HG03378 (cell line): ENCODE data around the gene AKR7A3.
"Not testable (repeated sequence)": the region's sequence is repeated elsewhere in the genome, so short reads cannot be mapped to it uniquely, and the experiment has no call there.

ENCODE experiments used
- ATAC-seq: cut with Tn5 transposase; IDR thresholded peaks from one replicate; pipeline ENCODE4 v1.9.1; 2021; ENCODE audit warnings: mild to moderate bottlenecking, moderate library complexity; ENCODE audit not compliant: unreplicated experiment

The AKR7A3 gene

GRCh38 chr1:19319196-19319595 is 30.6 kb upstream of the AKR7A3 start:
- no peak for ATAC-seq

- ATAC-seq = no peak
Observed at GRCh38 chr1:19317126-19317910, 28.7 kb upstream of the AKR7A3 start.

GRCh38 chr1:19315378-19316198 is 27.0 kb upstream of the AKR7A3 start:
- ATAC-seq = no peak

GRCh38 chr1:19313961-19314882 is 25.7 kb upstream of the AKR7A3 start:
- ATAC-seq = no peak

GRCh38 chr1:19313636-19313959 is 25.0 kb upstream of the AKR7A3 start:
- ATAC-seq = no peak

- no peak for ATAC-seq
Observed at GRCh38 chr1:19312782-19313635, 24.4 kb upstream of the AKR7A3 start.

GRCh38 chr1:19311931-19312781 is 23.6 kb upstream of the AKR7A3 start, which contains the start of the genes AKR7A2 and SLC66A1:
TSS of gene AKR7A2 (minus strand) at chr1:19312144. CDS start at chr1:19312124, 20 bp downstream.
TSS of gene SLC66A1 (plus strand) at chr1:19312326. CDS start at chr1:19317678, 5,352 bp downstream.
- ATAC-seq = peak; percentile 38

- ATAC-seq = peak; percentile 5
Observed at GRCh38 chr1:19311503-19311930, 22.9 kb upstream of the AKR7A3 start.

GRCh38 chr1:19310720-19311502 is 22.3 kb upstream of the AKR7A3 start:
- no peak for ATAC-seq

GRCh38 chr1:19310061-19310460 is 21.5 kb upstream of the AKR7A3 start:
- ATAC-seq = no peak

- no peak for ATAC-seq
Observed at GRCh38 chr1:19309123-19309813, 20.7 kb upstream of the AKR7A3 start.

- ATAC-seq = no peak
Observed at GRCh38 chr1:19308509-19308907, 19.9 kb upstream of the AKR7A3 start.

- ATAC-seq = no peak
Observed at GRCh38 chr1:19307794-19308508, 19.4 kb upstream of the AKR7A3 start.

GRCh38 chr1:19306941-19307340 is 18.4 kb upstream of the AKR7A3 start:
- no peak for ATAC-seq

- ATAC-seq = no peak
Observed at GRCh38 chr1:19305880-19306279, 17.3 kb upstream of the AKR7A3 start.

- not testable (repeated sequence) for ATAC-seq
Observed at GRCh38 chr1:19304081-19304480, 15.5 kb upstream of the AKR7A3 start.

GRCh38 chr1:19300211-19300610 is 11.6 kb upstream of the AKR7A3 start:
- ATAC-seq = no peak
